MM.1S (cell line): ENCODE data around the gene ZBTB32.

Experiments
- EZH2 ChIP-seq: fragments of 300-600 bp; sonication (generic); optimal IDR thresholded peaks from 2 replicates; pipeline ENCODE3; 2017; ENCODE audit warnings: low read depth, mild to moderate bottlenecking, antibody characterized with exemption, low read length, mixed read lengths
- EZH2phosphoT487 ChIP-seq: fragments of 300-600 bp; sonication (generic); IDR thresholded peaks from 2 replicates; pipeline ENCODE4 v1.6.1; 2018; ENCODE audit warnings: antibody characterized with exemption, low read length
- TF ChIP-seq, protein P1 (sequence below): fragments of 300-600 bp; sonication (generic); IDR thresholded peaks from 2 replicates; pipeline ENCODE4 v1.5.1; 2016; ENCODE audit warnings: antibody characterized with exemption, low read length, mixed read lengths

- TF ChIP-seq, protein P1, sequence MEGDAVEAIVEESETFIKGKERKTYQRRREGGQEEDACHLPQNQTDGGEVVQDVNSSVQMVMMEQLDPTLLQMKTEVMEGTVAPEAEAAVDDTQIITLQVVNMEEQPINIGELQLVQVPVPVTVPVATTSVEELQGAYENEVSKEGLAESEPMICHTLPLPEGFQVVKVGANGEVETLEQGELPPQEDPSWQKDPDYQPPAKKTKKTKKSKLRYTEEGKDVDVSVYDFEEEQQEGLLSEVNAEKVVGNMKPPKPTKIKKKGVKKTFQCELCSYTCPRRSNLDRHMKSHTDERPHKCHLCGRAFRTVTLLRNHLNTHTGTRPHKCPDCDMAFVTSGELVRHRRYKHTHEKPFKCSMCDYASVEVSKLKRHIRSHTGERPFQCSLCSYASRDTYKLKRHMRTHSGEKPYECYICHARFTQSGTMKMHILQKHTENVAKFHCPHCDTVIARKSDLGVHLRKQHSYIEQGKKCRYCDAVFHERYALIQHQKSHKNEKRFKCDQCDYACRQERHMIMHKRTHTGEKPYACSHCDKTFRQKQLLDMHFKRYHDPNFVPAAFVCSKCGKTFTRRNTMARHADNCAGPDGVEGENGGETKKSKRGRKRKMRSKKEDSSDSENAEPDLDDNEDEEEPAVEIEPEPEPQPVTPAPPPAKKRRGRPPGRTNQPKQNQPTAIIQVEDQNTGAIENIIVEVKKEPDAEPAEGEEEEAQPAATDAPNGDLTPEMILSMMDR, result no peak
- no peak for TF ChIP-seq EZH2
- no peak for TF ChIP-seq EZH2phosphoT487
These were observed 60.3 kb downstream of the ZBTB32 start for GRCh38 chr19:35764432-35765315.
